T-helper 2 cell treated with Interferon-gamma antibody and Interleukin-4, amounts not matched to agents 5 μg/mL and 100 μg/mL, for 36 hours (primary cell): ENCODE measurements around the gene TMEM184C.

Experiments used
- DNase-seq: peaks from one replicate; pipeline ENCODE4 v3.0.0; 2021; ENCODE audit warnings: low spot score
- H3K27ac Mint-ChIP-seq: one replicate; pipeline ENCODE4 v1.8.0; 2021; ENCODE audit warnings: mild to moderate bottlenecking, mixed read lengths
- H3K27me3 Mint-ChIP-seq: one replicate; pipeline ENCODE4 v1.8.0; 2021; ENCODE audit warnings: low read depth, mixed read lengths
- H3K36me3 Mint-ChIP-seq: one replicate; pipeline ENCODE4 v1.8.0; 2021; ENCODE audit warnings: low read depth, mixed read lengths
- H3K4me1 Mint-ChIP-seq: one replicate; pipeline ENCODE4 v1.8.0; 2021; ENCODE audit warnings: low read depth, mixed read lengths
- H3K4me3 Mint-ChIP-seq: one replicate; pipeline ENCODE4 v1.8.0; 2022; ENCODE audit warnings: mild to moderate bottlenecking, moderate library complexity, mixed read lengths
- H3K9me3 Mint-ChIP-seq: one replicate; pipeline ENCODE4 v1.8.0; 2021; ENCODE audit warnings: mixed read lengths

Gene TMEM184C

DNA sequence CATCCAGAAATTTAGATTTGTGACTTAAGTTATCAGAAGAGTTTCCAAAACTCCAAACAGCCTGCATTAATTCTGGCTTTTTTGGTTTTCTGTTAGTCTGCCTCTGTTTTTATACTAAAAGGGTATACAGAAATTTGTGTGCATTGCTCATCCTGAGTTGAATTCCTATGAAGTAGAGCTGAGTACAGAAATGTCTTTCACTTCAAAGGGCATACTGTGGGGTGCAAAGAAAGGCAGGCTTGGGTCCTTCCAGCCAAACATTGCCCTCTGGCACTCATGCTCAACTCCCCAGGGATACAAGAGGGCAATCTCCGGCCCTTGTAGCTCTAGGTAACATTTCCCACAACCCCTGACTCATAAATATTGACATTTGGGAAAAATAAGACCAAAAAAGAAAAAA, 27.6 kb upstream of the TMEM184C start:
- no peak for DNase-seq
- H3K27ac Mint-ChIP-seq: no peak overlapping the region
- no peaks in the 10 kb centered on the region for H3K36me3 Mint-ChIP-seq
- H3K9me3 Mint-ChIP-seq: no peaks in the 10 kb centered on the region
- peaks cover 2% of the 10 kb centered on the region for H3K4me1 Mint-ChIP-seq
- no peak overlapping the region for H3K4me3 Mint-ChIP-seq
- peaks cover 8% of the 10 kb centered on the region for H3K27me3 Mint-ChIP-seq

DNA sequence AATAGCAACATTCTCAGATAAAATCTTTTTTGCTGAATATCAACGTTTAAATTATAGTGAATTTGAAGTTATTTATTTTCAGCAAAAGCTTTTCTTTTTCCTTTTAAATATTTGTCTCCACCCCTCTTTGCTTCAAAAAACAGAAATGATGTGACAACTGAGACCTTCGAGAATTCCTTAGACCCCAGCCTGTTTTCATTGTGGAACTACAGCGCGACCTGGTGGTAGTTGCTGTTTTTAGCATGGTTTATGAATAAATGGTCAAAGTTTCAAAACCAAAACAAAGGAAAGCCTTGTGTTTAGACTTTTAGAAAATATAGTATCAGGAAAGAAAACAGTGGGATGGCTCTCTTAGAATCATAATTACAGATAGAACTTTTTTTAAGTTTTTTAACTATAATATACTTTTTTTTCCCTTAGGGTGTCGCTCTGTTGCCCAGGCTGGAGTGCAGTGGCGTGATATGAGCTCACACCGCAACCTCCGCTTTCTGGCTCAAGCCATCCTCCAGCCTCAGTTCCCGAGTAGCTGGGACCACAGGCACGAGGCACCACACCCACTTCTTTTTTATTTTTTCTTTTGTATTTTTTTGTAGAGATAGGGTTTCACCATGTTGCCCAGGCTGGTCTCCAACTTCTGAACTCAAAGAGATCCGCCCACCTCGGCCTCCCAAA, 26.8 kb upstream of the TMEM184C start:
- Mint-ChIP-seq H3K9me3 (no peaks in the 10 kb centered on the region), H3K4me3 (no peak overlapping the region), H3K4me1 (peaks cover 2% of the 10 kb centered on the region), H3K36me3 (no peaks in the 10 kb centered on the region), H3K27me3 (peaks cover 5% of the 10 kb centered on the region), H3K27ac (no peak overlapping the region)
- DNase-seq: no peak

DNA sequence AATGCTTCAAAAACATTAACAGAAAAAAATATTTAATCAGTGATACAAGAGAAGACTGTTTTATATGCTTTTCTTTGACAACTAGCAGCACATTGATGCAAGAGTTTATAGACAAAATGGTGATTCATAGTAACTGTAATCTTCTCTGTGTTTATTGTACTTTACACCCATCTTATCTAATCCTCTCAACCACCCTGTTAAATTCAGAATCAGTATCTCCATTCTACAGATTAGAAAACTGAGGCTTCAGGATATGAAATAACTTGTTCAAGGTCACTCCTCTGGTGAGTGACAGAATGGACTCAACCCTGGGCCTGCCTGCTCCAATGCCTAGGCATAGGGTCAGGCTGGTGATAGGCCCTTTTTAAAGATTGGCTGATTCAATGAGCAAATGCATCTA, 26.1 kb upstream of the TMEM184C start:
- Mint-ChIP-seq H3K9me3 (no peaks in the 10 kb centered on the region), H3K27ac (no peak overlapping the region), H3K27me3 (peaks cover 3% of the 10 kb centered on the region), H3K4me3 (no peak overlapping the region), H3K4me1 (peaks cover 2% of the 10 kb centered on the region), H3K36me3 (no peaks in the 10 kb centered on the region)
- DNase-seq: no peak

DNA sequence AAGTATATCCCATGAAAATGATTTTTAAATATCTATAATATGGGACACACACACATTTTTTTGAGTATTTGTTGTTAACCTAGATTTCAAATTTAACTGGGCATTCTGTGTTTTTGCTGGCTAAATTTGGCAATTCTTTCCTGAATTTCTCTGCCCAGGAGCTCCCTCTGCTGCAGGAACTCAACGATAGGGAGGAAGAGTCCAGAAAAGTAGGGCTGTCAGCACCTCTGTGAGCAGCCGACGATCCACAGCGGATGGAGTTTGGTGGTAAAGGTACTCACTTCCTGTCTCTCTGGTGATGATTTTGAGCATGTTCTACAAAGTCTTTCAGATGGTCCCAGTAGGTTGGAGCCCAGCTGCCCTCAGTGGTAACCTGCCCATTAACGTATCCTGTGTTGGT, 23.1 kb upstream of the TMEM184C start:
- H3K9me3 Mint-ChIP-seq: no peaks in the 10 kb centered on the region
- no peak for DNase-seq
- no peak overlapping the region for H3K4me3 Mint-ChIP-seq
- peaks cover 6% of the 10 kb centered on the region for H3K27me3 Mint-ChIP-seq
- H3K27ac Mint-ChIP-seq: no peak overlapping the region
- peaks cover 2% of the 10 kb centered on the region for H3K4me1 Mint-ChIP-seq
- no peaks in the 10 kb centered on the region for H3K36me3 Mint-ChIP-seq

DNA sequence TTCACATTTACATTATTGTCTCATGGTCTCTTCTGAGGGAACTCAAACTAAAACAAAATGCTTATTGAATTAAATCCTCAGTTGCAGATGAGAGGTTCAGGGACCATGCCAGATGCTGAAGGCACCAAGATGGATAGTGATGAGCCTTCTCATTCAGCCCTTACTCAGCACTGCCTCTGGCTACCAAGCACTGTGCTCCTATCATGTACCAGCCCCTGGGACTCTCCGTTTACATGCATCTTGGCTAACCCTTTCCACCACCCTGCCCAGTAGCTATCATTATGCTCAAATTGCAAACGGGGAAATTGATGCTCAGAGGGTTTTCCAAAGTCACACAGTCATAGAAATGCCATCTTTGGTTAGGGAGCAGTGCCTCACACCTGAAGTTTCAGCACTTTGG, 22.6 kb upstream of the TMEM184C start:
- no peaks in the 10 kb centered on the region for H3K9me3 Mint-ChIP-seq
- no peak overlapping the region for H3K4me3 Mint-ChIP-seq
- DNase-seq: no peak
- peaks cover 5% of the 10 kb centered on the region for H3K27me3 Mint-ChIP-seq
- H3K27ac Mint-ChIP-seq: no peak overlapping the region
- H3K36me3 Mint-ChIP-seq: no peaks in the 10 kb centered on the region
- peaks cover 2% of the 10 kb centered on the region for H3K4me1 Mint-ChIP-seq

DNA sequence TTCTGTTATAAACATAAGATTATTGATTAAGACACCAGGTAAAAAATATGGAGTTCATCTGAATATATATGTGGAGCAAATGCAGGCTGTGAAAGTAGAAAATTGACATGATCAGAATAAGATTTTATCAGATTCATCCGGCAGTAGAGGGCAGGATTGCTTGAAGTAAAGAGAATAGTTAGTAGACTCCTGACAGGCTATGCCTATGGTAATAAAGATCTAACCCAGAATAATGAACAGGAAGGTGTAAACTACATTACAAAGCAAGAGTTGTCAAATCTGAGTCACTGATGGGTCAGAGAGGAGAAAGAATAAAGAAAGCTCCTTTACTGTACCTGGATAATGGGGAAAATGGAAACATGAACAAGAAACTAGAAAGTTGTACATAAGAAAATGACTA, 20.8 kb upstream of the TMEM184C start:
- Mint-ChIP-seq H3K36me3 (no peaks in the 10 kb centered on the region), H3K4me1 (no peaks in the 10 kb centered on the region), H3K4me3 (no peak overlapping the region), H3K27me3 (peaks cover 5% of the 10 kb centered on the region), H3K9me3 (no peaks in the 10 kb centered on the region), H3K27ac (no peak overlapping the region)
- no peak for DNase-seq

DNA sequence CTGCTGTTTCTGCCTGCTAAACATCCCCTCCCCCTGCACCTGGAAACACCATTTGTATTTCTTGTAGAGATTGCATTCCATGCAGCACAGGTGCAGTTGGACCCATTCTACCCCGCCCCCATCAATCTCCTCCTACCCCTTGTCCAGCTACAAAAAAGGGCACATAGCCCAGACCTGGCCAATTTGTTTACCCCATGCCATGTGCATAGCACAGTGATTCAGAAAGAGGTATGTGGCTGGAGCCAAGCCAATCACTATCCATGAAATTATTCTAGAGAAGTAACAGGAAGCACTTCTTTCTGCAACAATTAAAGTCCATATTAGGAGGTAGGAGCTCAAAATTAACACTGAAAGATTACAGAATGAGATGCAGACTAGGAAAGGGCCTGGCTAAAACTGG, 20.2 kb upstream of the TMEM184C start:
- H3K27ac Mint-ChIP-seq: no peak overlapping the region
- no peak for DNase-seq
- no peak overlapping the region for H3K4me3 Mint-ChIP-seq
- H3K9me3 Mint-ChIP-seq: no peaks in the 10 kb centered on the region
- H3K4me1 Mint-ChIP-seq: no peaks in the 10 kb centered on the region
- no peaks in the 10 kb centered on the region for H3K36me3 Mint-ChIP-seq
- peaks cover 5% of the 10 kb centered on the region for H3K27me3 Mint-ChIP-seq

DNA sequence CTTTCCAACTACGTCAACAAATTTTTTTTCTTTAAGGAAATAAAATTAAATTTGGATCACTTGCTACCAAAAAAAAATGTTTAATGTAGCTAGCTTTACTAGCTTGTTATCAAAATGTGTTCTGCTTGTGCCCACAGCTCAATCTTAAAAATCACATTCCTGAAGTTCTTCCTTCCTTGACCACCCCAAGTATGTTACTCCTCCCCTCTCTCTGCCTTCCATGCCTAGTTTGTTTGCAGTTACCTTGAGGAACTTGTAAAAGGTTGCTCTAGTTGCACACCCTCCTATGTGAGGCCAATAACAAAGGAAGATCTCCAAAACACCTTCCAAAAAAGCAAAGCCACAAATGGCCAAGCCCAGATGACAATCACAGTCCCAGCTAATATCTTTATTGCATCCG, 19.6 kb upstream of the TMEM184C start:
- H3K27me3 Mint-ChIP-seq: peaks cover 5% of the 10 kb centered on the region
- no peaks in the 10 kb centered on the region for H3K9me3 Mint-ChIP-seq
- no peaks in the 10 kb centered on the region for H3K36me3 Mint-ChIP-seq
- no peak overlapping the region for H3K27ac Mint-ChIP-seq
- no peak for DNase-seq
- H3K4me3 Mint-ChIP-seq: no peak overlapping the region
- no peaks in the 10 kb centered on the region for H3K4me1 Mint-ChIP-seq

DNA sequence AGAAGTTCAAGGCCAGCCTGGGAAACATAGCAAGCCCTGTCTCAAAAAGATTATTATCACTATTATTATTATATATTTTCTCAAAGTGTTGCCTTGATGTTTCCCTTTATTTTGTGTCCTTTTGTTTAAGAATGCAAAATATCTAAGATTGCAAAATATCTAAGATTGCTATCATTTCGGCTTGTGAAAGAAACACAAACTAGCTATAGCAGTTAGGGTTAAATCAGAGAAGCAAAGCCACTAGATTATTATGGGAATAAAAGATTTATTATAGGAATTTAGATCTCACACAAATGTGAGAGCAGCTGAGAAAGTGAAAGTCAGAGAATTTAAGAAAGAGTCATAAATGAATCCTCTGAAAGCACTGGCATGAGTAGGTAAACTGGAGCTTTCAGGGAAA, 18.0 kb upstream of the TMEM184C start:
- Mint-ChIP-seq H3K36me3 (no peaks in the 10 kb centered on the region), H3K27me3 (peaks cover 5% of the 10 kb centered on the region), H3K9me3 (no peaks in the 10 kb centered on the region), H3K4me1 (no peaks in the 10 kb centered on the region), H3K27ac (no peak overlapping the region), H3K4me3 (no peak overlapping the region)
- no peak for DNase-seq

DNA sequence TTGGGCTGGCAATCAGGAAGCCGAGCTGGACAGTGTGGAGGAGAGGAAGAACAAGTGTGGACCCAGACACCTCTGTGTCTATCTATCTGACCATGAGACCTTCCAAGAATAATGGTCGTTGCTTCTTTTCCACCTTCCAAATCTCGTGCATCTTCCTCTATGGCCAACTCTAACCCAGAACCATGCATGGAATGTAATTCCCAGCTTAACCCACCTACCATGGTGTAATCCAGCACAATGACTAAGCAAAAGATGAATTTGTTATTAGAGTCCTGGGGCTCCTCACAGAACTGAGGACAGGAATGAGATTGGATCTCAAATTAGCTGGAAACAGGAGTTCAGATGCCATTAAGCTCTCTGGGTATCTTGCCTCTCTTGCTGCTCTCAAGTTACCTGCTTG, 17.4 kb upstream of the TMEM184C start:
- Mint-ChIP-seq H3K27me3 (peaks cover 5% of the 10 kb centered on the region), H3K4me3 (no peak overlapping the region), H3K9me3 (no peaks in the 10 kb centered on the region), H3K27ac (no peak overlapping the region), H3K4me1 (no peaks in the 10 kb centered on the region), H3K36me3 (no peaks in the 10 kb centered on the region)
- no peak for DNase-seq

DNA sequence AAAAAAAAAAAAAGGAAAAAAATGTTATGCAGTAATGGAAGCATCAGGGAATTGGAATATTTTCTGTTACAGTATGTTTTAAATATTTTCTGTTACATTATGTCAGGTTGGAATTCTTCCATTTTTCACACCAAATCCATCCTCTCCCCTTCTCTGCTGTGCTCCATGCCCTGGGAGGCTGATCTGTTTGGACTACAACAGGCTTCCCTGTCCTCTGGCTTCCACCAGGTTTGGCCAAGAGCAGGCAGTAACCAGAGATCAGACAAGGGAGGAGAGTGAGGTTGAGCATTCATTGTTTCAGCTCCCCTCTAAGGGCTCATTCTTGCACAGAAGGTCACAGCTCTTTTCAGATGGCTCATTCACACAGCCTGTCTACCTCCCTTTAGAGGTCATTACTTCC, 11.7 kb upstream of the TMEM184C start:
- Mint-ChIP-seq H3K4me1 (no peaks in the 10 kb centered on the region), H3K27ac (no peak overlapping the region), H3K27me3 (peaks cover 11% of the 10 kb centered on the region), H3K36me3 (no peaks in the 10 kb centered on the region), H3K4me3 (no peak overlapping the region), H3K9me3 (no peaks in the 10 kb centered on the region)
- no peak for DNase-seq

DNA sequence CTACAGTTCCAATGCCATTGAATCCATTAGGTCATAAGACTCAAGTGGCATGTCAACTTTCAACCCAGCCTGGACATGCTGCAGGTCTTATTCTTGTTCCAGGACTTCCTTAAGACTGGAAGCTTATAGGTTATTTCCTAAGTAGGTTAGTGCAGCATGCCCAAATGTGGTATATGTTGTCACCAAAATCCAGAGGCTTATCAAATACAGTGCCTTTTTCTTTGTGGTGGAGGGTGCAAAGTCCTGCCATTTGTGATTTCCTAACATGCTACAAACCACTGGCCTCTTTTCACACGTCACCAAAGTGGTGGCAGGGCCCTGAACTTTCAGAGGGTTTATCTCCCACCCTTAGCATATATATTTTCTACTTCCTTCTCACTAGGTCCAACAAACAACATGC, 9.7 kb upstream of the TMEM184C start:
- Mint-ChIP-seq H3K4me3 (no peak overlapping the region), H3K27me3 (peaks cover 23% of the 10 kb centered on the region), H3K27ac (no peak overlapping the region), H3K4me1 (no peaks in the 10 kb centered on the region), H3K9me3 (no peaks in the 10 kb centered on the region), H3K36me3 (no peaks in the 10 kb centered on the region)
- no peak for DNase-seq

DNA sequence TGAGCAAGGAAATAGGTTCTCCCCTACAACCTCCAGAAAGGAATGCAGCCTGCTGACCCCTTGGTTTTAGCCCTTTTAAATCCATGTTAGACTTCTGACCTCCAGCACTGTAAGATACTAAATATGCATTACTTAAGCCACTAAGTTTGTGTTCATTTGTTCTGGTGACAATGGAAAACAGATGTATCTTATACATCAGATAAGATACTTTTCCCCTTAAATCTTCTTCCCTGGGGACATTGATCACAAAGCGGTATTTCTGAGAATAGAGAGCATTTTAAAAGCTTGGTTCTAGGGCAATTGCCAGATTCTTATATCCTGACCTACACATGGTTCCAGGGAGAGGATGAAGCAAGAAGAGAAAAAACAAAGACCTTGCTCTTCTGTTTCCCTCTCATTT, 6.5 kb upstream of the TMEM184C start:
- no peak for DNase-seq
- no peaks in the 10 kb centered on the region for H3K9me3 Mint-ChIP-seq

DNA sequence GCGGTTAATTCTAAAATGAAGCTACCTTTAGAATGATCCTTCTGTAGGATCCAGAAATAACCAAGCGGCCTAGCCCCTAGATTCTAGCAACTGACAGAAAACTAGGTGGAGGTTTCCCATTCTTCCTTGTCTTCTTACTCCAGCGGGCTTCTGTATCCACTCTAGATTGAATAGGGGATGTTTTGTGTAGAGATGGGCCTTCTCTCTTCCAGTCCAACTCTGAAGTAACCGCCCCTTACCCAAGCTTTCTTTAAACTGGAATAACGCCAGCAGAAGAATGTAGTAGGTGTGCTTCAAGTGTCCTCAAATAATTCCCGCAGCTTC, 386 bp upstream of the TMEM184C start:
- no peaks in the 10 kb centered on the region for H3K9me3 Mint-ChIP-seq
- H3K36me3 Mint-ChIP-seq: peaks cover 15% of the 10 kb centered on the region
- H3K27ac Mint-ChIP-seq: peak overlapping the region; percentile 97
- DNase-seq: no peak
- peaks cover 21% of the 10 kb centered on the region for H3K27me3 Mint-ChIP-seq
- H3K4me3 Mint-ChIP-seq: peak overlapping the region; percentile 92
- H3K4me1 Mint-ChIP-seq: peaks cover 24% of the 10 kb centered on the region

More for the DNA sequence above, 6.5 kb upstream of the TMEM184C start:
- H3K4me1 Mint-ChIP-seq: no peaks in the 10 kb centered on the region
- no peak overlapping the region for H3K27ac Mint-ChIP-seq
- peaks cover 41% of the 10 kb centered on the region for H3K27me3 Mint-ChIP-seq
- no peaks in the 10 kb centered on the region for H3K36me3 Mint-ChIP-seq
- H3K4me3 Mint-ChIP-seq: no peak overlapping the region
